GM10266 (cell line): ENCODE measurements around the gene OTC.

ENCODE experiments used
- DNase-seq: peaks from one replicate; pipeline ENCODE4 v3.0.0; 2012; ENCODE audit errors: extremely low spot score
- TF ChIP-seq, protein P1 (sequence below): IDR thresholded peaks from 2 replicates; pipeline ENCODE4 v1.5.1; 2012; ENCODE audit warnings: mild to moderate bottlenecking, low read depth; ENCODE audit not compliant: control insufficient read depth, insufficient read depth; ENCODE audit errors: missing control alignments

OTC gene

DNA sequence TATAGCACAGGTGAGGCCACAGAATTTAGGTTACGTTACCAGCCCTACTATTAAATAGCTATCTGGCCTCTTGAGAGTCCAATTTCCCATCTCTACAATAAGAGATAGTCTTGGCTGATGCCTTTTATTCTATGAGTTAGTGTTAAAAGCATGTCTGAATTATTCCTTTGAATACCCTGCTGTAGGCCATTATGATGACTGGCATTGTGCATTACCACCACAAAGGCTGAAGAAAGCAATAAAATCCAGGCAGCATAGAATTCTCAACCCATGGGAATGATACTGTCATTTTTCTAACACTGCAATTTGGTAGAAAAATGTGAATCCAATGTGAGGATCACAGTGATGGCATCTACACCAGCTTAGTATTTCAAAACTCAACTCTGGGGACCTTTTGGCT lies 51.4 kb downstream of the OTC start:
- TF ChIP-seq, protein P1, sequence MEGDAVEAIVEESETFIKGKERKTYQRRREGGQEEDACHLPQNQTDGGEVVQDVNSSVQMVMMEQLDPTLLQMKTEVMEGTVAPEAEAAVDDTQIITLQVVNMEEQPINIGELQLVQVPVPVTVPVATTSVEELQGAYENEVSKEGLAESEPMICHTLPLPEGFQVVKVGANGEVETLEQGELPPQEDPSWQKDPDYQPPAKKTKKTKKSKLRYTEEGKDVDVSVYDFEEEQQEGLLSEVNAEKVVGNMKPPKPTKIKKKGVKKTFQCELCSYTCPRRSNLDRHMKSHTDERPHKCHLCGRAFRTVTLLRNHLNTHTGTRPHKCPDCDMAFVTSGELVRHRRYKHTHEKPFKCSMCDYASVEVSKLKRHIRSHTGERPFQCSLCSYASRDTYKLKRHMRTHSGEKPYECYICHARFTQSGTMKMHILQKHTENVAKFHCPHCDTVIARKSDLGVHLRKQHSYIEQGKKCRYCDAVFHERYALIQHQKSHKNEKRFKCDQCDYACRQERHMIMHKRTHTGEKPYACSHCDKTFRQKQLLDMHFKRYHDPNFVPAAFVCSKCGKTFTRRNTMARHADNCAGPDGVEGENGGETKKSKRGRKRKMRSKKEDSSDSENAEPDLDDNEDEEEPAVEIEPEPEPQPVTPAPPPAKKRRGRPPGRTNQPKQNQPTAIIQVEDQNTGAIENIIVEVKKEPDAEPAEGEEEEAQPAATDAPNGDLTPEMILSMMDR = no peak
- no peak for DNase-seq

DNA sequence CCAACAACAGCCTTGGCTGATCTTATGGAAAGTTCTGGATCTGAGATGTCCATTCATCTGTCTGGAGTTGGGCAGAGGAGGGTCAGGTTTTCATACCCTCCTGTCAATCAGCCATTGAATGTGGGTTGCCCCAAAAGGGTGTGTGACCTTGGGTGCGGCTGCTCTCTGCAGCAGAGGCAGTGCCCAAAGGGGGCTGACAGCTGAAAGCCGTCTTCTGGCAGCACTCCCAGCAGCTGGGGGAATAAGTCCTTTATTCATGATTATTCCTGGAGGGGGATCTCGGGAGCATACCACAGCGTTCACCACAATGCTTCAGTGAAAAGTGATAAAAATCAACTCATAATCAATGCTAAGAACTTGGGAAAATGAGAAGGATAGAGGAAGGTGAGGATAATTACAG lies 54.7 kb downstream of the OTC start:
- TF ChIP-seq, protein P1 = no peak

DNA sequence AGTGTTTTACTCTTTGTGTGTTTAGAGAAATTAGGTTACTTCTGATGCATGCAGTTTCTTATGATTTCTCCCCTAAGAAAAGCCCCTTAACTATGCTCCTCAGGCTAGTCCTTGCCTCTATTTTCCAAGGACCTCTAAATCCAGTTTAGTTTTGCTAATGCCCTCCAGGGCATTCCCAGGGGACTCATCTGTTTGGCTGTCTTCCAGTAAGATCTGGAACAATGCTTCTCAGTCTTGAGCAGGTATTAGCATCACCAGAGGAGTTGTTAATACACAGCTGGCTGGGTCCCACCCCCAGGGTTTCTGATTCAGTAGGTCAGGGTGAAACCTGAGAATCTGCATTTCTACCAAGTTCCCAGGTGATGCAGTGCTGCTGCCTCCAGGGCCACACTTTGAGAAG lies 56.9 kb downstream of the OTC start:
- no peak for DNase-seq
- TF ChIP-seq, protein P1 = no peak

More for the DNA sequence above, 54.7 kb downstream of the OTC start:
- DNase-seq = no peak

DNA sequence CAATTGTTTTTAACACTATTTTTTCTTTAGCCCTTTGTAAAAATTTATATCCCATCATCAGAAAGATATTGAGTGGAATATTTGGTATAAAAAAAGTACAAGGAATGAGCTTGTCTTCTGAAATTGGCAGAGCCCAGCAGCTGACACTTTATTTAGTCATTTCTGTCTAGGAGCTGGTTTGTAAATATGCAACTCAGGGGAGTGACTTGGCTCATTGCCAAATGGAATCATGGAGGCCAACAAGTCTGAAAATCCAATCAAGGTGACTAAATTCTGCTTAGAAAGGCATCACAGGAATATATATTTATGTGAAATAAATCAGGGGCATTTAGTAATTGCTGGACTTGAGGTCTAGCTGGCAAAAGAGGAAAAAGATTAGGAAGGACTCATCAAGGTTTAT lies 74.4 kb downstream of the OTC start:
- no peak for DNase-seq
- TF ChIP-seq, protein P1 = no peak

DNA sequence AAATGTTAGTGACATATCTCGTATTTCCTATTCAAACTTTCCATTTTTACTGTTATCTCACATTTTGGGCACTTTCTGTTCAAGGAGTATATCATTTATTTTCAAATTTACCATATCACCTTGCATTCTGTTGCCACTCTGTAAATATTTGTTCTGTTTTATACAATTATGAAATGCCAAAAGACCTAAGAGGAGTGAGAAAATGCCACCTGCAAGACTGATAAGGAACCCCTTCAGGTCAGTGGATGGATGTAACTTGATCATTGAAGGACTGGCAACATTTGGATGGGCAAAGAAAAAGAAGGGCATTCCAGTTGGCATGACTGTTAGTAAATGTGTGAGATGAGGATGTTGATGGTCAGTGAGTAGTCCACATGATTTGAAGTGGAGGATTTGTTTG lies 79.1 kb downstream of the OTC start:
- no peak for DNase-seq
- TF ChIP-seq, protein P1 = no peak

DNA sequence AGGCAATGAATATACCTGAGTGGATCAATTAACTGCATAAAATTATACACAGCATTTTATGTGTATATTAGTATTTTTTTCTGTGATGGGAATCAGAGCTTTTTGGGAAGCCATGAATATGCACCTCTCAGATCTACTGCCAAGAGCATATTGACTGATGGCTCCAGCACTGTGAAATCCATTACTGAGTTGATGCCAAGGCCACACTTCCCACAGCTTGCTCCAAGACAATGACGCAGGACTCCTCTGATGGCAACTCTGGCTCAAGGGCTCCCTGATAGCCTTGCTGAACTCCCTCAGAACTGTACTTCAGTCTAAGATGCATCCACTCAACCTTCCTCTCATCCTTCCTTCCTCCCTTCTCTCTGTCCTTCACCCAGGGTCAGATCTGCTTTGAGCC lies 82.7 kb downstream of the OTC start:
- no peak for DNase-seq
- TF ChIP-seq, protein P1 = no peak

DNA sequence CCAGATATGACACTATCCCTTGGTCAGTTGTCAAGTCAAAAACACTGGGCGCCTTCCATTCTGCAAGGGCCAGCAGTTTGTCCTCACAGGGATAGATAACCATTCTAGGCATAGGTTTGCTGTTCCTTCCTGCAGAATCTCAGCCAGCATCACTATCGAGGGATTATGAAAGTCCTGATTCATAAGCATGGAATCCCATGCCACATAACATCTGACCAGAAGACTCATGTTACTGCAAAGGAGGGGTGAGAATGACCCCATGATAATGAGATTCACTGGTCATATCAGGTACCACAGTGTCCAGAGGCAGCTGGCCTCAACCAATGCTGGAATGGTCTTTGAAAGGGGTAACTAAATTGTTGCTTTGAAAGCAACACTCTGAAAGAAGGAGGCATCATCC lies 84.7 kb downstream of the OTC start:
- TF ChIP-seq, protein P1 = no peak
- no peak for DNase-seq
